ENCODE data around the gene ANKRD2.

ANKRD2 gene

DNA sequence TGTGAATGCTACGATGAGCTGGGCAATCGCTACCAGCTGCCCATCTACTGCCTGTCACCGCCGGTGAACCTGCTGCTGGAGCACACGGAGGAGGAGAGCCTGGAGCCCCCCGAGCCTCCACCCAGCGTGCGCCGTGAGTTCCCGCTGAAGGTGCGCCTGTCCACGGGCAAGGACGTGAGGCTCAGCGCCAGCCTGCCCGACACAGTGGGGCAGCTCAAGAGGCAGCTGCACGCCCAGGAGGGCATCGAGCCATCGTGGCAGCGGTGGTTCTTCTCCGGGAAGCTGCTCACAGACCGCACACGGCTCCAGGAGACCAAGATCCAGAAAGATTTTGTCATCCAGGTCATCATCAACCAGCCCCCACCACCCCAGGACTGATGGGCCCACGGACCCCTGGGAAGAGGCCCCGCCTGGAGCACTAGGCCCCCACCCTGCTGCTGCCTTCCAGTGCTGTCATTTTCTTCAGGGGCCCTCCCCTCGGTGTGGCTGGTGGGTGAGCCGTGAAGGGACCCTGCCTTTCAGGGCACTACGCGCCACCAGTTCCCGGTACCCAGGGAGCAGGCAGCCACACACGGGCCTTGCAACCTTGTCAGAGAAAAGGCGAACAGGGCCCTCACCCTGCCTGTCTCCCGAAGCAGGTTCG, 2.3 kb upstream of the ANKRD2 start:
- DNase-seq (ENCODE audit: extremely low read depth, insufficient read length): no peak
- no peak for TF ChIP-seq CTCF (IDR thresholded peaks at IDR 0.05; ENCODE audit: insufficient read depth, low read length, poor library complexity, severe bottlenecking)
- Histone ChIP-seq H3K36me3 (ENCODE audit: control insufficient read depth, insufficient read depth, low read length) (no peaks in the 10 kb centered on the region), H3K4me3 (replicated peaks; ENCODE audit: low read depth, low read length) (no peak overlapping the region), H3K27me3 (replicated peaks; ENCODE audit: control insufficient read depth, insufficient read depth, low read length) (no peaks in the 10 kb centered on the region; the same call in 1 of the 2 replicates)

- Histone ChIP-seq H3K27me3 (replicated peaks; ENCODE audit: control insufficient read depth, insufficient read depth, low read length) (no peaks in the 10 kb centered on the region; the same call in 1 of the 2 replicates), H3K4me3 (replicated peaks; ENCODE audit: low read depth, low read length) (no peak overlapping the region), H3K36me3 (ENCODE audit: control insufficient read depth, insufficient read depth, low read length) (no peaks in the 10 kb centered on the region)
- TF ChIP-seq CTCF (IDR thresholded peaks at IDR 0.05; ENCODE audit: insufficient read depth, low read length, poor library complexity, severe bottlenecking): no peak
- DNase-seq (ENCODE audit: extremely low read depth, insufficient read length): no peak
These were observed 1.6 kb upstream of the ANKRD2 start for GRCh38 chr10:97570789-97571471.

GRCh38 chr10:97571622-97572021, 957 bp upstream of the ANKRD2 start:
- H3K36me3 ChIP-seq (ENCODE audit: control insufficient read depth, insufficient read depth, low read length): no peaks in the 10 kb centered on the region
- DNase-seq (ENCODE audit: extremely low read depth, insufficient read length): no peak
- no peak for TF ChIP-seq CTCF (IDR thresholded peaks at IDR 0.05; ENCODE audit: insufficient read depth, low read length, poor library complexity, severe bottlenecking)
- no peaks in the 10 kb centered on the region; the same call in 1 of the 2 replicates for H3K27me3 ChIP-seq (replicated peaks; ENCODE audit: control insufficient read depth, insufficient read depth, low read length)
- no peak overlapping the region for H3K4me3 ChIP-seq (replicated peaks; ENCODE audit: low read depth, low read length)

DNA sequence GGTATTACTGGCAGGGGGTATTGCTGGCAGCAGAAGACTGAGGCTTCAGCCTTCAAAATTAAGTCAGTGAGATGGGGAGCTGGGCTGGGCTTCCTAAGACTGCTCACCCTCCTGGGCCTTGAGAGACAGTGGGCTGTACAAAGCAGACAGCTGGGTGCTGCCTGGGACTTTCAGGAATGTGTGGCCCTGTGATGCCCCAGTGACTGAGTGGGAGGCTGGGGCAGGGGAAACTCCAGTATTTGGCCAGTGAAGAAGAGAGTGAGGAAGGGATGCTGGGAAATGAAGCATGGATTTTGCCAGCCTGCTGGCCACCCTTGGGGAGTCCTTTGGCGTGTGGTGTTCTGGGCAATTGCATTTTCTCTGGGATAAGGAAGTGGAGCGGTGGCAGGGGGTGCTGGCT, 442 bp downstream of the ANKRD2 start:
- H3K4me3 ChIP-seq (replicated peaks; ENCODE audit: low read depth, low read length): no peak overlapping the region
- no peak for TF ChIP-seq CTCF (IDR thresholded peaks at IDR 0.05; ENCODE audit: insufficient read depth, low read length, poor library complexity, severe bottlenecking)
- H3K27me3 ChIP-seq (replicated peaks; ENCODE audit: control insufficient read depth, insufficient read depth, low read length): no peaks in the 10 kb centered on the region; the same call in 1 of the 2 replicates
- DNase-seq (ENCODE audit: extremely low read depth, insufficient read length): no peak
- no peaks in the 10 kb centered on the region for H3K36me3 ChIP-seq (ENCODE audit: control insufficient read depth, insufficient read depth, low read length)

DNA sequence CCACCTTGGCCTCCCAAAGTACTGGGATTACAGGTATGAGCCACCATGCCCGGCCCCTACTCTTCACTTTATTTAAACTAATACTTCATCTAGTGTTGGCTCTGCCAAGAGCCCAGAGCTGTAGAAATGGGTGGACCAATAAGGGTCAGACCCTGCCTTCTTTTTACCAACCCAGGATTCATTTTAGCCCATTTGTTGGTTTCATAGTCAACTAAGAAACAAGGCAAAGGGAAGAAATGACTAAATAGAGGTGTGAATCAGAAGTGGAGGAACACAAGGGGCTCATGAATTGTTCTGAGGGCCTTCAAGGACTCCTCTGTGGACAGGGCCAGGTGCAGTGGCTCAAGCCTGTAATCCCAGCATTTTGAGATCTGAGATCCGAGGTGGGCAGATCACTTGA, 1.1 kb downstream of the ANKRD2 start:
- Histone ChIP-seq H3K36me3 (ENCODE audit: control insufficient read depth, insufficient read depth, low read length) (no peaks in the 10 kb centered on the region), H3K4me3 (replicated peaks; ENCODE audit: low read depth, low read length) (no peak overlapping the region), H3K27me3 (replicated peaks; ENCODE audit: control insufficient read depth, insufficient read depth, low read length) (no peaks in the 10 kb centered on the region; the same call in 1 of the 2 replicates)
- no peak for DNase-seq (ENCODE audit: extremely low read depth, insufficient read length)
- no peak for TF ChIP-seq CTCF (IDR thresholded peaks at IDR 0.05; ENCODE audit: insufficient read depth, low read length, poor library complexity, severe bottlenecking)
